Measurements from ENCODE around the gene TRIM67. TPM values are rescaled to one million over a fixed set of nuclear protein-coding genes. Genes with fewer than 3 reads are reported as not detected.

Gene TRIM67
- total RNA-seq, 3 donors from 2014 or later: 0.05 to 0.22 TPM; not detected in 1

GRCh38 chr1:231233735-231234417 lies 72.0 kb downstream of the TRIM67 start:
- Histone ChIP-seq H3K4me3 (no peak overlapping the region), H3K9me3 (no peaks in the 10 kb centered on the region), H3K36me3 (ENCODE audit: low read depth) (peaks cover 5% of the 10 kb centered on the region), H3K4me1 (ENCODE audit: low read depth) (peaks cover 50% of the 10 kb centered on the region)
- intact Hi-C loops (cut with DNase I, micrococcal nuclease): no loop called here
- ATAC-seq (peak; percentile 88), DNase-seq (peak in 1 of 3 donors; percentile 50)
- no peak for TF ChIP-seq CTCF (IDR thresholded peaks at IDR 0.05)

GRCh38 chr1:231234506-231234905 lies 72.6 kb downstream of the TRIM67 start:
- no peak for TF ChIP-seq CTCF (IDR thresholded peaks at IDR 0.05)
- ATAC-seq: no peak
- DNase-seq: no peak
- no peaks in the 10 kb centered on the region for H3K9me3 ChIP-seq
- H3K4me1 ChIP-seq (ENCODE audit: low read depth): peaks cover 50% of the 10 kb centered on the region
- intact Hi-C loops (cut with DNase I, micrococcal nuclease): no loop called here
- H3K4me3 ChIP-seq: no peak overlapping the region
- H3K36me3 ChIP-seq (ENCODE audit: low read depth): peaks cover 5% of the 10 kb centered on the region

GRCh38 chr1:231235526-231236207 lies 73.8 kb downstream of the TRIM67 start:
- no peak for ATAC-seq
- peaks cover 56% of the 10 kb centered on the region for H3K4me1 ChIP-seq (ENCODE audit: low read depth)
- H3K36me3 ChIP-seq (ENCODE audit: low read depth): peaks cover 5% of the 10 kb centered on the region
- no peak overlapping the region for H3K4me3 ChIP-seq
- no peaks in the 10 kb centered on the region for H3K9me3 ChIP-seq
- DNase-seq: no peak
- TF ChIP-seq CTCF (IDR thresholded peaks at IDR 0.05): no peak
- intact Hi-C loops (cut with DNase I, micrococcal nuclease): no loop called here

- TF ChIP-seq CTCF (IDR thresholded peaks at IDR 0.05): no peak
- no peak overlapping the region for H3K4me3 ChIP-seq
- peaks cover 5% of the 10 kb centered on the region for H3K36me3 ChIP-seq (ENCODE audit: low read depth)
- DNase-seq: no peak
- no peaks in the 10 kb centered on the region for H3K9me3 ChIP-seq
- intact Hi-C loops (cut with DNase I, micrococcal nuclease): no loop called here
- ATAC-seq: peak; percentile 52
- peaks cover 56% of the 10 kb centered on the region for H3K4me1 ChIP-seq (ENCODE audit: low read depth)
Measured at GRCh38 chr1:231236208-231236591, 74.3 kb downstream of the TRIM67 start.

GRCh38 chr1:231236938-231237337 lies 75.1 kb downstream of the TRIM67 start:
- no peak for ATAC-seq
- Histone ChIP-seq H3K4me1 (ENCODE audit: low read depth) (peaks cover 56% of the 10 kb centered on the region), H3K36me3 (ENCODE audit: low read depth) (peaks cover 5% of the 10 kb centered on the region), H3K4me3 (no peak overlapping the region), H3K9me3 (no peaks in the 10 kb centered on the region)
- DNase-seq: no peak
- no peak for TF ChIP-seq CTCF (IDR thresholded peaks at IDR 0.05)
- intact Hi-C loops (cut with DNase I, micrococcal nuclease): no loop called here

All from mucosa of descending colon (tissue), 3 donors.